GM23338 (cell line): ENCODE data around the gene SUSD4. TPM values are rescaled to one million over a fixed set of nuclear protein-coding genes. Genes with fewer than 3 reads are reported as not detected.

Source experiments
- ATAC-seq: fragments of 200-7000 bp; cut with Tn5 transposase; 3 replicates; pipeline ENCODE4 v1.9.1; 2020
- DNase-seq: peaks from one replicate; pipeline ENCODE4 v3.0.0-alpha.2; 2015; ENCODE audit warnings: low spot score
- H2AFZ ChIP-seq: fragments of 200-600 bp; sonication (generic); 2 replicates; pipeline ENCODE4 v1.8.0; 2016; ENCODE audit warnings: antibody characterized with exemption, mild to moderate bottlenecking, moderate library complexity
- H3F3A ChIP-seq: fragments of 200-600 bp; sonication (generic); replicated peaks from 2 replicates; pipeline ENCODE4 v1.8.0; 2017; ENCODE audit warnings: antibody characterized with exemption, mixed run types, low read depth
- H3K27ac ChIP-seq: fragments of 200-600 bp; sonication (generic); 2 replicates; pipeline ENCODE4 v1.6.1; 2016; ENCODE audit warnings: low read depth
- H3K27me3 ChIP-seq: fragments of 200-600 bp; sonication (generic); 2 replicates; pipeline ENCODE4 v1.8.0; 2016; ENCODE audit warnings: mild to moderate bottlenecking, mixed run types, moderate library complexity; ENCODE audit not compliant: insufficient read depth
- H3K36me3 ChIP-seq: fragments of 200-600 bp; sonication (generic); 2 replicates; pipeline ENCODE4 v1.8.0; 2016; ENCODE audit warnings: mild to moderate bottlenecking; ENCODE audit not compliant: insufficient read depth
- H3K4me1 ChIP-seq: fragments of 200-600 bp; sonication (generic); 2 replicates; pipeline ENCODE4 v1.8.0; 2016; ENCODE audit warnings: mild to moderate bottlenecking, moderate library complexity; ENCODE audit not compliant: insufficient read depth
- H3K4me2 ChIP-seq: fragments of 200-600 bp; sonication (generic); 2 replicates; pipeline ENCODE4 v1.7.1; 2017; ENCODE audit warnings: mixed run types
- H3K4me3 ChIP-seq: fragments of 200-600 bp; sonication (generic); 2 replicates; pipeline ENCODE4 v1.6.1; 2016; ENCODE audit warnings: mixed run types
- H3K79me2 ChIP-seq: fragments of 200-600 bp; sonication (generic); replicated peaks from 2 replicates; pipeline ENCODE4 v1.8.0; 2017; ENCODE audit warnings: mild to moderate bottlenecking; ENCODE audit not compliant: insufficient read depth
- H3K9me2 ChIP-seq: fragments of 200-600 bp; sonication (generic); 2 replicates; pipeline ENCODE4 v1.8.0; 2017; ENCODE audit not compliant: insufficient read depth
- H4K20me1 ChIP-seq: fragments of 200-600 bp; sonication (generic); replicated peaks from 2 replicates; pipeline ENCODE4 v1.8.0; 2017; ENCODE audit warnings: mild to moderate bottlenecking; ENCODE audit not compliant: insufficient read depth
- H3K27ac Mint-ChIP-seq: 2 replicates; pipeline ENCODE4 v1.8.0; 2020; ENCODE audit warnings: inconsistent platforms, mild to moderate bottlenecking, moderate library complexity, mixed read lengths
- H3K27me3 Mint-ChIP-seq: 3 replicates; pipeline ENCODE4 v1.8.0; 2022; ENCODE audit warnings: low read depth, mild to moderate bottlenecking, moderate library complexity, mixed read lengths, inconsistent platforms; ENCODE audit not compliant: insufficient read depth, poor library complexity
- H3K36me3 Mint-ChIP-seq: 3 replicates; pipeline ENCODE4 v1.8.0; 2021; ENCODE audit warnings: low read depth, mild to moderate bottlenecking, inconsistent platforms, moderate library complexity, mixed read lengths
- H3K4me1 Mint-ChIP-seq: 3 replicates; pipeline ENCODE4 v1.8.0; 2020; ENCODE audit warnings: mild to moderate bottlenecking, inconsistent platforms, mixed read lengths
- H3K4me3 Mint-ChIP-seq: 3 replicates; pipeline ENCODE4 v1.8.0; 2021; ENCODE audit warnings: moderate library complexity, mild to moderate bottlenecking, inconsistent platforms, mixed read lengths
- H3K9me3 Mint-ChIP-seq: 3 replicates; pipeline ENCODE4 v1.8.0; 2020; ENCODE audit warnings: moderate library complexity, mild to moderate bottlenecking, inconsistent platforms, mixed read lengths
- CREB1 ChIP-seq: fragments of 250-450 bp; sonication (Bioruptor Pico); IDR thresholded peaks from 2 replicates; pipeline ENCODE4 v1.5.0; 2020; ENCODE audit warnings: low read depth, mild to moderate bottlenecking, moderate library complexity
- ETS1 ChIP-seq: IDR thresholded peaks from 2 replicates; pipeline ENCODE4 v1.6.1; 2016; ENCODE audit warnings: antibody characterized with exemption
- EZH2phosphoT487 ChIP-seq: fragments of 200-600 bp; sonication (generic); IDR thresholded peaks from one replicate; pipeline ENCODE4 v1.8.1; 2018; ENCODE audit warnings: antibody characterized with exemption; ENCODE audit not compliant: unreplicated experiment
- POLR2AphosphoS5 ChIP-seq: IDR thresholded peaks from 2 replicates; pipeline ENCODE4 v1.6.1; 2016; ENCODE audit warnings: antibody characterized with exemption, low read depth
- REST ChIP-seq: IDR thresholded peaks from one replicate; pipeline ENCODE4 v1.6.1; 2018; ENCODE audit warnings: antibody characterized with exemption; ENCODE audit not compliant: unreplicated experiment
- STAT1 ChIP-seq: IDR thresholded peaks from one replicate; pipeline ENCODE4 v1.6.1; 2016; ENCODE audit warnings: antibody characterized with exemption; ENCODE audit not compliant: unreplicated experiment
- ZNF462 ChIP-seq: fragments of 250-450 bp; sonication (Bioruptor Pico); IDR thresholded peaks from 2 replicates; pipeline ENCODE4 v1.5.0; 2020; ENCODE audit warnings: mild to moderate bottlenecking, moderate library complexity
- polyA plus RNA-seq: library from polyadenylated mRNA; unstranded; fragments of >200 nt; fragmentation: Nextera tagmentation; extraction: Ambion mirVana; gene quantifications from 2 replicates; pipeline ENCODE4 v1.2.1, GENCODE V29; 2016
- total RNA-seq: library from RNA; depleted of rRNA; stranded (reverse); fragments of >200 nt; shearing (Covaris generic); gene quantifications from 2 replicates; pipeline ENCODE4 v1.2.3, GENCODE V29; 2014

The SUSD4 gene
- total and polyA plus RNA-seq, 2 experiments from 2014 or later, result 2.3 to 3.6 TPM

GRCh38 chr1:223353939-223354338 lies 10.0 kb downstream of the SUSD4 start:
- no peaks in the 10 kb centered on the region for H3K36me3 Mint-ChIP-seq
- Histone ChIP-seq H4K20me1 (no peaks in the 10 kb centered on the region), H3K27ac (no peak overlapping the region), H3K79me2 (no peaks in the 10 kb centered on the region), H2AFZ (no peak overlapping the region), H3K4me3 (no peak overlapping the region), H3K36me3 (no peaks in the 10 kb centered on the region), H3F3A (no peaks in the 10 kb centered on the region), H3K27me3 (no peaks in the 10 kb centered on the region), H3K9me2 (no peaks in the 10 kb centered on the region), H3K4me2 (no peak overlapping the region), H3K4me1 (no peaks in the 10 kb centered on the region)
- TF ChIP-seq STAT1 (no peak), REST (no peak), ETS1 (no peak), EZH2phosphoT487 (no peak), CREB1 (CRISPR knock-in tag) (no peak), POLR2AphosphoS5 (no peak), ZNF462 (CRISPR knock-in tag) (no peak)
- DNase-seq, result no peak
- H3K27ac Mint-ChIP-seq, result no peak overlapping the region
- no peak overlapping the region for H3K4me3 Mint-ChIP-seq
- H3K27me3 Mint-ChIP-seq, result peaks cover 5% of the 10 kb centered on the region
- no peak for ATAC-seq
- H3K4me1 Mint-ChIP-seq, result peaks cover 3% of the 10 kb centered on the region; the same call in 1 of the 3 replicates
- H3K9me3 Mint-ChIP-seq, result no peaks in the 10 kb centered on the region
